ENCODE results near the gene SREBF2. TPM values are rescaled to one million over a fixed set of nuclear protein-coding genes. Genes with fewer than 3 reads are reported as not detected.

The SREBF2 gene
- total RNA-seq, 4 donors from 2014 or later = 26.3 to 63.5 (median 33.8) TPM

- ATAC-seq (ENCODE audit: low FRiP score) (no peak), DNase-seq (ENCODE audit: low spot score) (no peak)
Measured at GRCh38 chr22:41907436-41908401, 74.8 kb downstream of the SREBF2 start.

DNA sequence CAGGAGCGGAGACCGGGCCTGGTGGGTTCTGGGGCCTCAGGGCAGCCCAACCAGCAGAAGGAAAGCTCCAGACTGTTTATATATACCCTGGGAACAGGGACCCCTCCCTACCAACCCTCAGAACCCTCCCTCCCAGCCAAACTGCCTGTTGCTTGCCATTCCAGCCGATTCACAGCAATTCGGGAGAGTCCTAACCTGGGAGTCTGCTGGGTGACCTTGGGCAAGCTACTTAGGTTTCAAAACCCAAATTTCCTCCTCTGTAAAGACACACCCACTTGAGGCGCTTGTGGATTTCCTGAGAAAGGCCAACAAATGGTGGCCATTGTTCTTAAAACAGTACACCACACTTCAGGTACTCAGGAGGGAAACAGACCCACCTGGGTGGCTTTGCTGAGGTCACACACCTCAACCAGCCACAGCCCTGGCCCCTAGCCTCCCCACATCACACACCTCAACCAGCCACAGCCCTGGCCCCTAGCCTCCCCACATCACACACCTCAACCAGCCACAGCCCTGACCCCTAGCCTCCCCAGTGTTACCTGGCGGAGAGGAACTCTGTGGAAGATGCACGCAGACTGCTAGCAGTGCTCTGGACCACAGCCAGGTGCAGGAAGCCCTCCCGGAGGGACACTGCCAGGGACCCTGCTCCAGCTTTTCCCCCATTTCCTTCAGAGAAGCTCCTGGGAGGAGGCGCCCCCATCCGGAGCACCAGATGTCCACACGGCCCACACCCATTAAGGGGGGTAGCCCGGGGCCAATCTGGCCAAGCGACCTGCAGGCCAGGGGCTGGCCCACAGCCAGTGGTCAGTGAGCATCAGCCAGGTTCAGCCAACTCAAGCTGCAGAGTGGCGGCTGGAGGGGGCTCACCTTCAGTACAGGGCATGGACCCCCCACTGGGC lies 75.8 kb downstream of the SREBF2 start:
- TF ChIP-seq, protein P1, sequence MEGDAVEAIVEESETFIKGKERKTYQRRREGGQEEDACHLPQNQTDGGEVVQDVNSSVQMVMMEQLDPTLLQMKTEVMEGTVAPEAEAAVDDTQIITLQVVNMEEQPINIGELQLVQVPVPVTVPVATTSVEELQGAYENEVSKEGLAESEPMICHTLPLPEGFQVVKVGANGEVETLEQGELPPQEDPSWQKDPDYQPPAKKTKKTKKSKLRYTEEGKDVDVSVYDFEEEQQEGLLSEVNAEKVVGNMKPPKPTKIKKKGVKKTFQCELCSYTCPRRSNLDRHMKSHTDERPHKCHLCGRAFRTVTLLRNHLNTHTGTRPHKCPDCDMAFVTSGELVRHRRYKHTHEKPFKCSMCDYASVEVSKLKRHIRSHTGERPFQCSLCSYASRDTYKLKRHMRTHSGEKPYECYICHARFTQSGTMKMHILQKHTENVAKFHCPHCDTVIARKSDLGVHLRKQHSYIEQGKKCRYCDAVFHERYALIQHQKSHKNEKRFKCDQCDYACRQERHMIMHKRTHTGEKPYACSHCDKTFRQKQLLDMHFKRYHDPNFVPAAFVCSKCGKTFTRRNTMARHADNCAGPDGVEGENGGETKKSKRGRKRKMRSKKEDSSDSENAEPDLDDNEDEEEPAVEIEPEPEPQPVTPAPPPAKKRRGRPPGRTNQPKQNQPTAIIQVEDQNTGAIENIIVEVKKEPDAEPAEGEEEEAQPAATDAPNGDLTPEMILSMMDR (IDR thresholded peaks at IDR 0.05) = no peak
- DNase-seq (ENCODE audit: low spot score) (no peak), ATAC-seq (ENCODE audit: low FRiP score) (no peak)

More at GRCh38 chr22:41907436-41908401, 74.8 kb downstream of the SREBF2 start:
- TF ChIP-seq, protein P1 (IDR thresholded peaks at IDR 0.05) = no peak

DNA sequence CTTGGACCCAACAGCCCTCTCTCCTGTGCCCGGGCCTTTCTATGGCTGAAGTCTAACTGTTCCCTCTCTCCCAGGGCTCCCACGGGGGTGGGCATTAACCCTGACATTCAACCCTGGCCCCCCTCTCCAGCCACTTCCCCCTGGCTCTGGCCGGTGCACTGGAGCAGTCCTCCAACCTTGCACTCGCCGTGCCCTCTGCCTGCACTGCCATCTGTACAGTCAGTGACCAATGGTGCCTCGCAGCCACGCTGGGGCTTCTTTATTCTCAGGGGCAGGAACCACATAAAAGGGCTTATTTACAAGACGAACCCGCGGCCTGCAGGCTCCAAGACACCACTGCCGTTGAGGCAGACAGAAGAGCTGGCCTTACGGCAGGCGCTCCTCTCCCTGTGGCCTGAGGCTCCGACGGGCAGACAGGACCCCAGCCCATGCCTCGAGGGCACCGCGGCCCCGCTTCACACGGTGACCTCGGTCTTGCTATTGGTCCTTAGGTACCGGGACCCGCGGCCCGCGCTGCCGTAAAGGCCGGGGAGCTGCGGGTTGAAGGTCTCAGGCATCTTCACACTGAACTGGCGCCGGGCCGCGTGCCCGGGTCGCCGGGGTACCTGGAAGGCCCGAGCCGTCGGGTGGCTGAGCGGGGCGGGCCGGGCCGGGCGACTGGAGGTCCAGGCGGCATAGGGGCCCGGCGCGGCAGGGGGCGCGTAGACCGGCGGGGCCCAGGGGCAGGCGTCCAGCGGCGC lies 76.6 kb downstream of the SREBF2 start:
- no peak for ATAC-seq (ENCODE audit: low FRiP score)
- no peak for DNase-seq (ENCODE audit: low spot score)
- TF ChIP-seq, protein P1 (IDR thresholded peaks at IDR 0.05) = no peak

DNA sequence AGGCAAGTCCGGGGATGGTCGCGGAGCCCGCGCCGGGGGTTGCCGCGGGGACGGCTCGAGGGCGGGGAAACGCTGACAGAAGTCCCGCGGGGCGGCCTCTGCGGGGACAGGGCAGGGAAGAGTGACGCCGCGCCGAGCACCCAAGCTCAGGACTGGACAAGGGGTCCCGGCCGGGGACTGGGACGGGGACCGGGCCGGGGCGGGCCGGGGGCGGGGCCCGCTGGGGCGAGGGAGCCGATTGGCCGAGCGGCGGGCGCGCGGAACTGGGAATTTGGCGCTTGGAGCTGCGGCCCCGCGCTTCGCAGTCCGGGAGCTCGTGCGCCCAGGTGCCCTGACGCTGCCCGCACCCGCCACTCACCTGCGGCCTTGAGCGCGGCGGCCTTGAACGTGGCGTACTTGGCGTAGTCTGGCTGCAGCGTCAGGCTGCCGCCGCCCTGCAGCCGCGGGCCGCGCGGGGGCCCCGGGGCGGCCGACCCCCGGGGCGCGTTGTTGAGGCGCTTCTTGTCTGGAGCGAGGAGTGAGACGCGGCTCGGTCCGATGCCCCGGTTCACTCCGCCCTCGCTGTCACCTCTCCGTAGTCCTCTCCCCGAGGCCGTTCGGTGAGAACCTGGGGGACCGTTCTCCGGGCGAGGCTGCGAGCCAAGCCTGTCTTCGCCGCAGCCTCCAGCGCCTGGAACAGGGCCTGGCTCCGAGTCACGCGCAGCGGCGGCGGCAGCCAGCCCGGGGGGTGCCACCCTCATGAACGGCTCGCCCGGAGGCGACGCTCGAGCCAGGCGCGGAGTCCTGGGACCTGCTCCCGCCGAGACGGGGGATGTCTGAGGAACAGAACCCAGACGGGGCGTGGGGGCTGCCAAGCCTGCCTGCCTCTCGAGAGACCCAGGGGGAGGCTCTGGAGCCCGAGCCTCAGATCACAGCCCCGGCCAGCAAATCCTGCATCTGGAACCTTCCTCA lies 77.4 kb downstream of the SREBF2 start:
- DNase-seq (ENCODE audit: low spot score) (no peak), ATAC-seq (ENCODE audit: low FRiP score) (no peak)
- TF ChIP-seq, protein P1 (IDR thresholded peaks at IDR 0.05) = no peak

DNA sequence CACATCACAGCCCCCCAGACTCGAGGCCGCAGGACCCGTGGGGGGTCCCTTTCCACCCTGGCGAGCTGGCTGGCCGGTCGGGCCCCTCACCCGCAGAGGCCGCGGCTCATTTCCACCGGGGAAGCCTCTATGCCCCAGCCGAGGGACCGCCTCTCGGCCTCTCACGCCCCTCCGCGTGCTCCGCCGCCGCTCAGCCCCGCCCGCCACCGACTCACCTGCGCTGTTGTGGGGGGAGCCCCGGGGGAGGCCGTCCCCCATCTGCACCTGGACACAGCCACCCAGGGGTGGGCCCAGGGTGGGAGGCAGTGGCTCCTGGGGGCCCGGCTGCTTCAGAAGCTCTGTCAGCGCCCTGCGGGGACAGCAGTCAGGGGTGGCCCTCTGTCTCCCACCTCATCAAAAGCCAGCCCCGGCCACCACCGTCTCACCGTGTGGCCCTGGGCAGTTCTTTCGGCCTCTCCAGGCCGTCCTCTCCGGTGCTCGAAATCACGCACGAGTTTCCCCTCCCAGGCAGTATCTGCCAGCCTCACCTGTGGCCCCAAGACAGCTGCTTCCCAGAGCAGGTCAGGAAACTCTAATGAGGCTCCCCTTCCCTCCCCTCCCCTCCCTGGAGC lies 78.2 kb downstream of the SREBF2 start:
- DNase-seq (ENCODE audit: low spot score) (no peak), ATAC-seq (ENCODE audit: low FRiP score) (no peak)
- TF ChIP-seq, protein P1 (IDR thresholded peaks at IDR 0.05) = no peak

Data from omental fat pad (tissue), 4 donors.